HEK293T (cell line): Measurements from ENCODE around the gene SIGLEC15.

Source experiments
- BHLHE40 ChIP-seq: fragments of 450-650 bp; IDR thresholded peaks from 2 replicates; pipeline ENCODE4 v1.6.1; 2016; ENCODE audit warnings: mild to moderate bottlenecking, moderate library complexity, borderline replicate concordance
- CTBP1 ChIP-seq: fragments of 450-650 bp; IDR thresholded peaks from 2 replicates; pipeline ENCODE4 v1.6.1; 2016; ENCODE audit warnings: borderline replicate concordance
- FOXM1 ChIP-seq: fragments of 450-650 bp; IDR thresholded peaks from 2 replicates; pipeline ENCODE4 v1.6.1; 2017; ENCODE audit warnings: mild to moderate bottlenecking, borderline replicate concordance
- HDGF ChIP-seq: fragments of 450-650 bp; IDR thresholded peaks from 2 replicates; pipeline ENCODE4 v1.6.1; 2017; ENCODE audit warnings: antibody characterized with exemption, borderline replicate concordance
- LEF1 ChIP-seq: fragments of 450-650 bp; IDR thresholded peaks from 2 replicates; pipeline ENCODE4 v1.6.1; 2017; ENCODE audit warnings: mild to moderate bottlenecking, borderline replicate concordance
- SP1 ChIP-seq: fragments of 450-650 bp; IDR thresholded peaks from 2 replicates; pipeline ENCODE4 v1.6.1; 2017
- SUZ12 ChIP-seq: fragments of 450-650 bp; IDR thresholded peaks from 2 replicates; pipeline ENCODE4 v1.6.1; 2016; ENCODE audit warnings: mild to moderate bottlenecking
- TF ChIP-seq, protein P1 (sequence below): fragments of 450-650 bp; IDR thresholded peaks from 2 replicates; pipeline ENCODE4 v1.6.1; 2016

GRCh38 chr18:45802814-45803492, 22.5 kb upstream of the SIGLEC15 start:
- TF ChIP-seq, protein P1, sequence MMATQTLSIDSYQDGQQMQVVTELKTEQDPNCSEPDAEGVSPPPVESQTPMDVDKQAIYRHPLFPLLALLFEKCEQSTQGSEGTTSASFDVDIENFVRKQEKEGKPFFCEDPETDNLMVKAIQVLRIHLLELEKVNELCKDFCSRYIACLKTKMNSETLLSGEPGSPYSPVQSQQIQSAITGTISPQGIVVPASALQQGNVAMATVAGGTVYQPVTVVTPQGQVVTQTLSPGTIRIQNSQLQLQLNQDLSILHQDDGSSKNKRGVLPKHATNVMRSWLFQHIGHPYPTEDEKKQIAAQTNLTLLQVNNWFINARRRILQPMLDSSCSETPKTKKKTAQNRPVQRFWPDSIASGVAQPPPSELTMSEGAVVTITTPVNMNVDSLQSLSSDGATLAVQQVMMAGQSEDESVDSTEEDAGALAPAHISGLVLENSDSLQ: no peak
- no peak for TF ChIP-seq SP1
- TF ChIP-seq HDGF: no peak
- TF ChIP-seq FOXM1: no peak
- TF ChIP-seq CTBP1: no peak
- no peak for TF ChIP-seq LEF1
- no peak for TF ChIP-seq BHLHE40
- TF ChIP-seq SUZ12: no peak
